DOHH2 (cell line): Measurements from ENCODE around the gene ZNF136.

Source experiments
- H3F3A ChIP-seq: fragments of 200-600 bp; sonication (generic), shearing (Covaris generic); 2 replicates; pipeline ENCODE4 v1.6.0; 2016; ENCODE audit warnings: antibody characterized with exemption, mild to moderate bottlenecking; ENCODE audit not compliant: control insufficient read depth, insufficient read depth
- H3K27ac ChIP-seq: fragments of 200-600 bp; sonication (generic); 2 replicates; pipeline ENCODE4 v1.5.1; 2014; ENCODE audit warnings: low read depth, mild to moderate bottlenecking, low read length, moderate library complexity
- H3K27me3 ChIP-seq: fragments of 200-600 bp; sonication (generic); 2 replicates; pipeline ENCODE4 v1.6.1; 2014; ENCODE audit warnings: mild to moderate bottlenecking, low read length, mixed read lengths; ENCODE audit not compliant: control insufficient read depth
- H3K36me3 ChIP-seq: fragments of 200-600 bp; sonication (generic); 2 replicates; pipeline ENCODE4 v1.6.1; 2014; ENCODE audit warnings: mild to moderate bottlenecking, low read length, moderate library complexity, mixed read lengths; ENCODE audit not compliant: control insufficient read depth
- H3K4me1 ChIP-seq: fragments of 200-600 bp; sonication (generic); 2 replicates; pipeline ENCODE4 v1.6.1; 2014; ENCODE audit warnings: mild to moderate bottlenecking, low read length, mixed read lengths; ENCODE audit not compliant: control insufficient read depth
- H3K4me2 ChIP-seq: fragments of 200-600 bp; sonication (generic); 2 replicates; pipeline ENCODE4 v1.6.0; 2014; ENCODE audit warnings: mild to moderate bottlenecking, low read length, moderate library complexity
- H3K4me3 ChIP-seq: fragments of 200-600 bp; sonication (generic); 2 replicates; pipeline ENCODE4 v1.5.1; 2014; ENCODE audit warnings: mild to moderate bottlenecking, low read length, mixed read lengths
- H3K79me2 ChIP-seq: fragments of 200-600 bp; sonication (generic); 2 replicates; pipeline ENCODE4 v1.6.1; 2014; ENCODE audit warnings: mild to moderate bottlenecking, low read length, mixed read lengths; ENCODE audit not compliant: control insufficient read depth
- H3K9me2 ChIP-seq: fragments of 200-600 bp; sonication (generic); replicated peaks from 2 replicates; pipeline ENCODE4 v1.6.1; 2014; ENCODE audit warnings: mild to moderate bottlenecking, low read length, mixed read lengths; ENCODE audit not compliant: control insufficient read depth
- H3K9me3 ChIP-seq: fragments of 200-600 bp; sonication (generic); 2 replicates; pipeline ENCODE4 v1.6.1; 2014; ENCODE audit warnings: antibody characterized with exemption, low read length, mixed read lengths; ENCODE audit not compliant: control insufficient read depth, insufficient read depth
- H4K20me1 ChIP-seq: fragments of 200-600 bp; sonication (generic); 2 replicates; pipeline ENCODE4 v1.6.0; 2014; ENCODE audit warnings: low read depth, mild to moderate bottlenecking, antibody characterized with exemption, low read length, moderate library complexity; ENCODE audit not compliant: control insufficient read depth, insufficient read depth
- EZH2phosphoT487 ChIP-seq: fragments of 200-600 bp; sonication (generic); IDR thresholded peaks from 2 replicates; pipeline ENCODE4 v1.6.1; 2017; ENCODE audit warnings: borderline replicate concordance, mild to moderate bottlenecking, antibody characterized with exemption, low read length, moderate library complexity, mixed read lengths
- TF ChIP-seq, protein P1 (sequence below): fragments of 200-600 bp; sonication (generic); IDR thresholded peaks from one replicate; pipeline ENCODE4 v1.5.1; 2014; ENCODE audit warnings: antibody characterized with exemption, mild to moderate bottlenecking, low read depth, low read length; ENCODE audit not compliant: poor library complexity, severe bottlenecking

The ZNF136 gene

GRCh38 chr19:12166626-12167025 is 3.7 kb downstream of the ZNF136 start:
- peaks cover 11% of the 10 kb centered on the region for H3K4me1 ChIP-seq
- no peaks in the 10 kb centered on the region for H3F3A ChIP-seq
- no peaks in the 10 kb centered on the region; the same call in 1 of the 2 replicates for H3K9me3 ChIP-seq
- no peaks in the 10 kb centered on the region for H3K9me2 ChIP-seq
- H3K36me3 ChIP-seq, result peaks cover 13% of the 10 kb centered on the region; the same call in 1 of the 2 replicates
- TF ChIP-seq EZH2phosphoT487, result no peak
- TF ChIP-seq, protein P1, sequence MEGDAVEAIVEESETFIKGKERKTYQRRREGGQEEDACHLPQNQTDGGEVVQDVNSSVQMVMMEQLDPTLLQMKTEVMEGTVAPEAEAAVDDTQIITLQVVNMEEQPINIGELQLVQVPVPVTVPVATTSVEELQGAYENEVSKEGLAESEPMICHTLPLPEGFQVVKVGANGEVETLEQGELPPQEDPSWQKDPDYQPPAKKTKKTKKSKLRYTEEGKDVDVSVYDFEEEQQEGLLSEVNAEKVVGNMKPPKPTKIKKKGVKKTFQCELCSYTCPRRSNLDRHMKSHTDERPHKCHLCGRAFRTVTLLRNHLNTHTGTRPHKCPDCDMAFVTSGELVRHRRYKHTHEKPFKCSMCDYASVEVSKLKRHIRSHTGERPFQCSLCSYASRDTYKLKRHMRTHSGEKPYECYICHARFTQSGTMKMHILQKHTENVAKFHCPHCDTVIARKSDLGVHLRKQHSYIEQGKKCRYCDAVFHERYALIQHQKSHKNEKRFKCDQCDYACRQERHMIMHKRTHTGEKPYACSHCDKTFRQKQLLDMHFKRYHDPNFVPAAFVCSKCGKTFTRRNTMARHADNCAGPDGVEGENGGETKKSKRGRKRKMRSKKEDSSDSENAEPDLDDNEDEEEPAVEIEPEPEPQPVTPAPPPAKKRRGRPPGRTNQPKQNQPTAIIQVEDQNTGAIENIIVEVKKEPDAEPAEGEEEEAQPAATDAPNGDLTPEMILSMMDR, result no peak
- H3K79me2 ChIP-seq, result peaks cover 44% of the 10 kb centered on the region
- H3K4me3 ChIP-seq, result no peak overlapping the region
- H4K20me1 ChIP-seq, result no peaks in the 10 kb centered on the region
- no peaks in the 10 kb centered on the region for H3K27me3 ChIP-seq
- no peak overlapping the region for H3K4me2 ChIP-seq
- H3K27ac ChIP-seq, result no peak overlapping the region

DNA sequence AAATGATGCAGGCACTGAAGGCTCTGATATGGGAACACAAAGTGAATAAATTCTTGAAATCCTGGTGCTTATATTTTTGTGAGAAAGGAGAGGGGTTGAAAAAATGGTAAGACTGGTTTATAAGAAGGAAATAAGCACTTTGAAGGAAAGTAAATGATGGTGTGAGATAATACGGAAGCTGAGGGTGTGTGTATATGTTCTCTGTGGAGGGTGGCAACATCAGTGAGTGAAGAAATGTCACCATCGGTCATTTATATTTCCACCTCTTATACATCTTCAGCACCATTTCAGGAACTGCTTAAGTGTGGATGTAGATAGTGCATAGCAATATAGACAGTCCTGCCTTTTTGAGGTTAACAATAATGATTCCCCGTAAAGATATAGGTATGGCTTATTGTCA is 17.5 kb downstream of the ZNF136 start:
- Histone ChIP-seq H3K4me1 (no peaks in the 10 kb centered on the region), H3K9me2 (no peaks in the 10 kb centered on the region), H3K4me2 (no peak overlapping the region), H3F3A (no peaks in the 10 kb centered on the region), H4K20me1 (no peaks in the 10 kb centered on the region), H3K79me2 (peaks cover 38% of the 10 kb centered on the region), H3K36me3 (peaks cover 8% of the 10 kb centered on the region; the same call in 1 of the 2 replicates), H3K9me3 (peaks cover 38% of the 10 kb centered on the region; the same call in 1 of the 2 replicates), H3K27ac (no peak overlapping the region), H3K27me3 (no peaks in the 10 kb centered on the region), H3K4me3 (no peak overlapping the region)
- TF ChIP-seq, protein P1, result no peak
- TF ChIP-seq EZH2phosphoT487, result no peak

DNA sequence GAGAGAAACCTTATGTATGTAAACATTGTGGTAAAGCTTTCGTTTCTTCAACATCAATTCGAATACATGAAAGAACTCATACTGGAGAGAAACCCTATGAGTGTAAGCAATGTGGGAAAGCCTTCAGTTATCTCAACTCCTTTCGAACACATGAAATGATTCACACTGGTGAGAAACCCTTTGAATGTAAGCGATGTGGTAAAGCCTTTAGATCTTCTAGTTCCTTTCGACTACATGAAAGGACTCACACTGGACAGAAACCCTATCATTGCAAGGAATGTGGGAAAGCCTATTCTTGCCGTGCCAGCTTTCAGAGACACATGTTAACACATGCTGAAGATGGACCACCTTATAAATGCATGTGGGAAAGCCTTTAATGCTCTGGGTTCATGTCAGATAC is 24.7 kb downstream of the ZNF136 start:
- Histone ChIP-seq H3K9me3 (peaks cover 56% of the 10 kb centered on the region), H3K36me3 (peaks cover 54% of the 10 kb centered on the region)
- TF ChIP-seq, protein P1, result no peak
- no peak for TF ChIP-seq EZH2phosphoT487

More for the DNA sequence above, 24.7 kb downstream of the ZNF136 start:
- Histone ChIP-seq H4K20me1 (no peaks in the 10 kb centered on the region), H3K27me3 (no peaks in the 10 kb centered on the region), H3K27ac (no peak overlapping the region), H3K4me1 (no peaks in the 10 kb centered on the region), H3K79me2 (peaks cover 11% of the 10 kb centered on the region), H3K4me3 (no peak overlapping the region), H3K4me2 (no peak overlapping the region), H3K9me2 (no peaks in the 10 kb centered on the region), H3F3A (no peaks in the 10 kb centered on the region)
